SK-N-SH (cell line): Measurements from ENCODE around the gene NKX6-2.

Experiments
- CTCF ChIP-seq: fragments of 200-600 bp; sonication (generic); IDR thresholded peaks from 2 replicates; pipeline ENCODE4 v1.6.1; 2017; ENCODE audit warnings: antibody characterized with exemption, mild to moderate bottlenecking, moderate library complexity
- EZH2phosphoT487 ChIP-seq: fragments of 200-600 bp; sonication (generic); IDR thresholded peaks from 2 replicates; pipeline ENCODE4 v1.6.1; 2017; ENCODE audit warnings: low read depth, mixed run types, mild to moderate bottlenecking, antibody characterized with exemption, moderate library complexity, borderline replicate concordance
- FOXM1 ChIP-seq: IDR thresholded peaks from 2 replicates; pipeline ENCODE4 v1.4.0; 2012; ENCODE audit warnings: low read depth, mild to moderate bottlenecking
- POLR2AphosphoS5 ChIP-seq: IDR thresholded peaks from 2 replicates; pipeline ENCODE4 v1.6.1; 2012; ENCODE audit warnings: low read depth, low read length
- TAF1 ChIP-seq: IDR thresholded peaks from 2 replicates; pipeline ENCODE4 v1.6.1; 2012; ENCODE audit warnings: low read depth, mild to moderate bottlenecking, low read length, moderate library complexity, borderline replicate concordance
- USF2 ChIP-seq: fragments of 150-350 bp; IDR thresholded peaks from 2 replicates; pipeline ENCODE4 v1.6.1; 2017; ENCODE audit warnings: antibody characterized with exemption, low read length, low read depth, borderline replicate concordance

- TF ChIP-seq CTCF (no peak), POLR2AphosphoS5 (no peak), TAF1 (no peak), EZH2phosphoT487 (no peak), USF2 (no peak), FOXM1 (no peak)
Observed at GRCh38 chr10:132739225-132739613, 46.7 kb downstream of the NKX6-2 start.
